GM21381 (cell line): ENCODE measurements around the gene PPP1R15B.

Experiments used
- ATAC-seq: cut with Tn5 transposase; IDR thresholded peaks from one replicate; pipeline ENCODE4 v1.9.1; 2021; ENCODE audit warnings: mild to moderate bottlenecking, moderate library complexity; ENCODE audit not compliant: unreplicated experiment

PPP1R15B gene

GRCh38 chr1:204421441-204421840 lies 9.8 kb upstream of the PPP1R15B start:
- no peak for ATAC-seq

- ATAC-seq, result no peak
These were observed 8.7 kb upstream of the PPP1R15B start for GRCh38 chr1:204420039-204421004.

GRCh38 chr1:204419064-204419403 lies 7.4 kb upstream of the PPP1R15B start:
- ATAC-seq, result no peak

GRCh38 chr1:204418174-204419063 lies 6.8 kb upstream of the PPP1R15B start:
- ATAC-seq, result no peak

- no peak for ATAC-seq
These were observed 5.7 kb upstream of the PPP1R15B start for GRCh38 chr1:204417074-204417997.

- no peak for ATAC-seq
These were observed 5.0 kb upstream of the PPP1R15B start for GRCh38 chr1:204416589-204417073.

GRCh38 chr1:204415351-204415750 lies 3.7 kb upstream of the PPP1R15B start:
- no peak for ATAC-seq

- no peak for ATAC-seq
These were observed 2.4 kb upstream of the PPP1R15B start for GRCh38 chr1:204414016-204414415.

GRCh38 chr1:204413170-204413535 lies 1.5 kb upstream of the PPP1R15B start:
- no peak for ATAC-seq

GRCh38 chr1:204410688-204411450 lies 748 bp downstream of the PPP1R15B start:
- ATAC-seq, result peak; percentile 26

GRCh38 chr1:204409836-204410687 lies 1.6 kb downstream of the PPP1R15B start:
- ATAC-seq, result no peak

GRCh38 chr1:204409123-204409522 lies 2.5 kb downstream of the PPP1R15B start:
- ATAC-seq, result no peak

- ATAC-seq, result no peak
These were observed 3.0 kb downstream of the PPP1R15B start for GRCh38 chr1:204408602-204409001.

- no peak for ATAC-seq
These were observed 3.5 kb downstream of the PPP1R15B start for GRCh38 chr1:204408074-204408507.

- ATAC-seq, result no peak
These were observed 4.2 kb downstream of the PPP1R15B start for GRCh38 chr1:204407295-204407971.

GRCh38 chr1:204406621-204407020 lies 5.0 kb downstream of the PPP1R15B start:
- ATAC-seq, result no peak

- no peak for ATAC-seq
These were observed 5.6 kb downstream of the PPP1R15B start for GRCh38 chr1:204405988-204406387.

- no peak for ATAC-seq
These were observed 7.0 kb downstream of the PPP1R15B start for GRCh38 chr1:204404629-204405028.
